Activated T-cell treated with anti-CD3 and anti-CD28 coated beads, Interleukin-2, amount 50 U/mL, for 24 hours (primary cell): ENCODE measurements around the gene HIVEP1.

Source experiments
- DNase-seq: peaks from one replicate; pipeline ENCODE4 v3.0.0-alpha.2; 2020
- H3K27ac Mint-ChIP-seq: 2 replicates; pipeline ENCODE4 v1.8.0; 2020; ENCODE audit warnings: mild to moderate bottlenecking, mixed read lengths
- H3K27me3 Mint-ChIP-seq: 2 replicates; pipeline ENCODE4 v1.8.0; 2020; ENCODE audit warnings: mixed read lengths
- H3K36me3 Mint-ChIP-seq: 2 replicates; pipeline ENCODE4 v1.8.0; 2020; ENCODE audit warnings: low read depth, mixed read lengths
- H3K4me1 Mint-ChIP-seq: 2 replicates; pipeline ENCODE4 v1.8.0; 2020; ENCODE audit warnings: low read depth, mixed read lengths
- H3K4me3 Mint-ChIP-seq: 2 replicates; pipeline ENCODE4 v1.8.0; 2020; ENCODE audit warnings: mild to moderate bottlenecking, moderate library complexity, mixed read lengths
- H3K9me3 Mint-ChIP-seq: 2 replicates; pipeline ENCODE4 v1.8.0; 2020; ENCODE audit warnings: mixed read lengths

The HIVEP1 gene

DNA sequence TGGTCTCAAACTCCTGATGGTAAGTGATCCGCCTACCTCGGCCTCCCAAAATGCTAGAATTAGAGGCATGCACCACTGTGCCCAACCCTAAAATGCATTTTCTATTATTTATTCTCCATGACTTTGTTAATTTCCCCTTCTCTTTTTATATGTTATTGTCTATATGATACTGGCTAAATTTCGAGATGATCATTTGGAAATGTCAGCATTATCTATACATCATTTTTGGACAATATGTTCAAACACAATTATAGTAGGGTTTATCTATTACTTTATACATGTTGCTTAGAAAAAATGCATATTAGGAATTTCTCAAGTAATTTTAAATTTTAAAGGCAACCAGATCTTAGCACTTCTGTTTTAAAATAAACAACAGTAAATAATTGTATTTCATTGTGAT lies 34.4 kb upstream of the HIVEP1 start:
- Mint-ChIP-seq H3K4me3 (no peak overlapping the region), H3K36me3 (no peaks in the 10 kb centered on the region), H3K27ac (no peak overlapping the region), H3K4me1 (peaks cover 26% of the 10 kb centered on the region), H3K27me3 (no peaks in the 10 kb centered on the region), H3K9me3 (no peaks in the 10 kb centered on the region)
- no peak for DNase-seq

DNA sequence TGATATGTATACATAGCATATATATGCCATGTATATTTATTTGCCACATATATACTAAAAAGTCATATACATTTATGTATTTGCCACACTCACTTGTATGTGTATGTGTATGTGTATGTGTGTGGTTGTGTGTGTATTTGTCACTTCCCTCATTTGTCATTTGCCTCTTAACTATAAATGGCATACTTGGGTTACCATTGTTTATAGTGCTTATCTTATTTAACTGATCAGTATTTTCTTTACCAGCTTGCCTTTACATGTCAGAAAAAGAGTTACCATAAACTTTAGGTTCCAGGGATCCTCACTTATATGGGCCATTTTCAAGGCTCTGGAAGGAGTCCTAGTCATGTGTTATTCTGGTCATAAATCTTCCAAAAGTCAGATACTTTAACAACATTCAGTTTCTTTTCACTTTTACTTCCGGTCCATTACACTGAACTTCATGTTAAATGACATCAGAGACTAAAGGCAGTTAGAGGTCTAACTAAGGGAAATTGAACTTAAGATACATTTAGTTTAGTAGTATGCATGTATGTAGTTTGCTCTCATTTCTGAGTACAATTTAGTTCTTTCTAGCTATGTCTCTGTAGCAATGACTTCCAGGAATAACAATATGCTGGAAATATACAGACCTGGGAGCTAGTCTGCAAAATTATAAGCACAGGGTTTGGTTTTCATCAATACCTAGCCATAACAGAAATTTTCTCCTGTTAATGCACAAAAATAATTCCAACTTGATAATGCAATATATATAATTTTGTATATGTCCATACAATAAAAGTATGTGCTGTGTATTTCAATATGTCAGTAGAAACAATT lies 33.7 kb upstream of the HIVEP1 start:
- Mint-ChIP-seq H3K27me3 (no peaks in the 10 kb centered on the region), H3K4me3 (no peak overlapping the region), H3K9me3 (no peaks in the 10 kb centered on the region), H3K27ac (peak overlapping the region; percentile 69), H3K4me1 (peaks cover 29% of the 10 kb centered on the region), H3K36me3 (no peaks in the 10 kb centered on the region)
- DNase-seq = no peak

DNA sequence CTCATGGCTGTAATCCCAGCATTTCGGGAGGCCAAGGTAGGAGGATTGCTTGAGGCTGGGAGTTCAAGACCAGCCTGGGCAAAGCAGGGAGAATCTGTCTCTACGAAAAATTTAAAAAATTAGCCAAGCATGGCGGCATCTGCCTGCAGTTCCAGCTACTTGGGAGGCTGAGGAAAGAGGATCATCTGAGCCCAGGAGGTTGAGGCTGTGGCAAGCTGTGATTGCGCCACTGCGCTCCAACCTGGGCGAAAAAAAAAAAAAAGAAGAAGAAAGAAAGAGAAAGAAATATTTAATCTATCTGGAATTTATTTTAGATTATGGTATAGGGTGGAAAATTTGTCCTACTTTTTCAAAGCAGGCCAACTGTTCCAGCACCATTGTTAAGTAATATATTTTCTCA lies 32.2 kb upstream of the HIVEP1 start:
- no peak for DNase-seq

DNA sequence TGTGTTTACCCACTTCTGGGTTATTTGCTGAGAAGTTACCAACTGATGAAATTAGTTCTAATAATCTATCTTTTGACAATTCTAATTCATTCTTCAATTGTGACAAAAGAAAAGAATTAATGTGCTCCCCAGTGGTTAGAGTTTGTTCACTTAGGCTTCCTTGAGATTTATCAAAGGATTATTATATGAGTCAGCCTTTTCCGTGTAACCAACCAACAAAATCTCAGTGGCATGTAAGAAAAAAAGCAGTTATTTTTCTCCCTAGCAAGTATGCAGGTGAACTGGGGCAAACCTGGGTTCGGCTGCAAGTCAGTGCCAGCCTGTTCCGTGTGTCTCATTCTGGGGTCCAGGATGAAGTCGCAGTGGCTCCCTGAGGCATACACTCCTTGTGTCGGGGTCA lies 28.8 kb upstream of the HIVEP1 start:
- H3K36me3 Mint-ChIP-seq = no peaks in the 10 kb centered on the region
- no peaks in the 10 kb centered on the region for H3K27me3 Mint-ChIP-seq
- peaks cover 9% of the 10 kb centered on the region for H3K4me1 Mint-ChIP-seq
- no peak overlapping the region for H3K4me3 Mint-ChIP-seq
- no peaks in the 10 kb centered on the region for H3K9me3 Mint-ChIP-seq
- no peak for DNase-seq
- no peak overlapping the region for H3K27ac Mint-ChIP-seq

More for the DNA sequence above, 32.2 kb upstream of the HIVEP1 start:
- H3K9me3 Mint-ChIP-seq = no peaks in the 10 kb centered on the region
- no peak overlapping the region for H3K27ac Mint-ChIP-seq
- H3K4me1 Mint-ChIP-seq = peaks cover 30% of the 10 kb centered on the region
- H3K4me3 Mint-ChIP-seq = no peak overlapping the region
- no peaks in the 10 kb centered on the region for H3K27me3 Mint-ChIP-seq
- H3K36me3 Mint-ChIP-seq = no peaks in the 10 kb centered on the region

DNA sequence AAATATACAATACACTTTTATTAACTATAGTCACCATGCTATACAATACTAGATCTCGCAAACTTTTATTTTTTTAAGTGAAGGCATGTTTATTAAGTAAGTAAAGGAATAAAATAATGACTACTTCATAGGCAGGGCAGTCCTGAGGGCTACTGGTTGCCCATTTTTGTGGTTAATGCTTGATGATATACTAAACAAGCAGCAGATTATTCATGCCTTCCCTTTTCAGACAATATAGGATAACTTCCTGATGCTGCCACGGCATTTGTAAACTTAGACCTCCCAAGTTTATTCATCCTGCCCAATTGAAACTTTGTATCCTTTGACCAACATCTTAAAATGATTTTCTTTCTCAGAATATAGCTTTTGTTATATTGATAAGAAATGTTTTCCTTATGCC lies 24.7 kb upstream of the HIVEP1 start:
- H3K9me3 Mint-ChIP-seq = no peaks in the 10 kb centered on the region
- H3K4me3 Mint-ChIP-seq = no peak overlapping the region
- no peak overlapping the region for H3K27ac Mint-ChIP-seq
- no peaks in the 10 kb centered on the region for H3K27me3 Mint-ChIP-seq
- no peak for DNase-seq
- H3K4me1 Mint-ChIP-seq = peaks cover 9% of the 10 kb centered on the region
- no peaks in the 10 kb centered on the region for H3K36me3 Mint-ChIP-seq

DNA sequence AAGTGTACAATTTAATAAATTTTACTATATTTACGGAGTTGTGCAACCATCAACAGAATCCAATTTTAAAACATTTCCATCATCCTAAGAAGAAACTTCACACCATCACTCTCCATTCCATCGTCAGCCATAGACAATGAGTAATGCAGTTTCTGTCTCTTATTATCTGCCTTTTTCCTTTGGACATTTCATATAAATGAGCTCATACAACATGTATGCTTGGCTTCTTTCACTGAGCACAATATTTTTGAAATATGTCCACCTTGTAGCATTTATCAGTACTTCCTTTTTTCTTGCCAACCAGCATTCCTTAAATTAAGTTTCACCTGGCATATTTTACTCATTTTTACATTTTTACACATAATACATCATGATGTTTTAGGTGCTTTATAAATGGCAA lies 22.7 kb upstream of the HIVEP1 start:
- no peaks in the 10 kb centered on the region for H3K27me3 Mint-ChIP-seq
- no peak overlapping the region for H3K27ac Mint-ChIP-seq
- H3K9me3 Mint-ChIP-seq = no peaks in the 10 kb centered on the region
- no peak for DNase-seq
- H3K4me3 Mint-ChIP-seq = no peak overlapping the region
- peaks cover 3% of the 10 kb centered on the region for H3K4me1 Mint-ChIP-seq
- no peaks in the 10 kb centered on the region for H3K36me3 Mint-ChIP-seq

DNA sequence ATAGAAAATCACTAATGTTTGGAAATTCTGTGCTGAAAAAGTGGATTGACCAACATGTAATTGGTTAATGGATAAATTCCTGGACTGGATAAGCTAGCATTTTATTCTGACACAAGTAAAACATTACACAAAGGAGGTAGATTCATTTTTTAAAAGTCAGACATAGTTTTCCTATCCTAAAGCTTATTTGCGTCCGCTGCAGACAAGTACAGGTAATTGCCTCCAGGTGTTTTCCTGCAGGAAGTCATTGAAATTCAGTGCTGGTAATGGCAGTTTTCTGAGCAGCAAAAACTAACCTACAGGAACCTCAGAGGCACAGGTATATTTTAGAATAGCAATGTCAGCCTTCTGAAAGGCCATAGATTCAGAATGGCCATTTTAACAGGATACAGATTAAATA lies 20.0 kb upstream of the HIVEP1 start:
- no peaks in the 10 kb centered on the region for H3K36me3 Mint-ChIP-seq
- no peak overlapping the region for H3K4me3 Mint-ChIP-seq
- H3K4me1 Mint-ChIP-seq = peaks cover 8% of the 10 kb centered on the region
- no peak overlapping the region for H3K27ac Mint-ChIP-seq
- H3K27me3 Mint-ChIP-seq = no peaks in the 10 kb centered on the region
- H3K9me3 Mint-ChIP-seq = no peaks in the 10 kb centered on the region
- no peak for DNase-seq

DNA sequence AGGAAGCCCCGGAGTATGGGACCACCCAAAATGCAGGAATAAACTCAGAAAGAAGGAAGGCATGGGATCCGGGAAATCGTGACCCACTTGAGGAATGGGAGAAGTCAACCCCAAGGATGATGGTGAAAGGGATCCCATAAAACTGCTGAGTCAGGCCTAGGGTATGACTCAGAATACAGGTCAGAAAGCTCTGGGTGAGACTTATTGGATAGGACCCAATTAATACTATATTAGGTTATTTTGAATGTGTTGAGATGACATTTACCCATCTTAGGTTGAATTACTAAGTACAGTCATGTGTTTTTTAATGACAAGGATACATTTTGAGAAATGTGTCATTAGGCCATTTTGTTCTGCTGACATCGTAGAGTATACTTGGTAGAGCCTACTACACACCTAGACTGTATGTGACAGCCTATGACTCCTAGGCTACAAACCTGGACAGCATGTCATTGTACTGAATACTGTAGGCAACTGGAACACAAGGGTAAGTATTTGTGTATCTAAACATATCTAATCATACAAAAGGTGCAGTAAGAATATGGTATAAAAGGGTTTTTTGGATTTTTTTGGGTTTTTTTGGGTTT lies 17.1 kb upstream of the HIVEP1 start:
- Mint-ChIP-seq H3K27ac (no peak overlapping the region), H3K27me3 (no peaks in the 10 kb centered on the region), H3K36me3 (no peaks in the 10 kb centered on the region), H3K4me1 (peaks cover 5% of the 10 kb centered on the region), H3K9me3 (no peaks in the 10 kb centered on the region), H3K4me3 (no peak overlapping the region)
- no peak for DNase-seq

DNA sequence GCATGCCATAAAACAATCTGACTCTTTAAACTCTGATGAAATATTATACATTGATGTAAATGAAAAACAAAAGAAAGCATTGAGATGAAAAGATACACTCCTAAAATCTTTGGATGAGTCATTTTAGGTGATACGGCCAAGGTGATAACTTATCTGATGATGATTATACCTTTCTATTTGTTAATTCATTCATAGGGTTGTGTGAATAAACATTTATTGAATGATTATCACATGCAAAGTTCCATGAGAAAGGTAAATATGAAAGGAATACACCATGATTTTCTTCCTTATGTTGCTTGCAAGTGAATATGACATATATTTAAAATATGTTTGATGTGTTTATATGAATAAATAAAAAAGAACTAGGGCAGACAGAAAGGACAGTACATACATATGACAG lies 15.4 kb upstream of the HIVEP1 start:
- Mint-ChIP-seq H3K9me3 (no peaks in the 10 kb centered on the region), H3K4me1 (peaks cover 18% of the 10 kb centered on the region), H3K4me3 (no peak overlapping the region), H3K27me3 (no peaks in the 10 kb centered on the region), H3K27ac (no peak overlapping the region), H3K36me3 (no peaks in the 10 kb centered on the region)
- no peak for DNase-seq

DNA sequence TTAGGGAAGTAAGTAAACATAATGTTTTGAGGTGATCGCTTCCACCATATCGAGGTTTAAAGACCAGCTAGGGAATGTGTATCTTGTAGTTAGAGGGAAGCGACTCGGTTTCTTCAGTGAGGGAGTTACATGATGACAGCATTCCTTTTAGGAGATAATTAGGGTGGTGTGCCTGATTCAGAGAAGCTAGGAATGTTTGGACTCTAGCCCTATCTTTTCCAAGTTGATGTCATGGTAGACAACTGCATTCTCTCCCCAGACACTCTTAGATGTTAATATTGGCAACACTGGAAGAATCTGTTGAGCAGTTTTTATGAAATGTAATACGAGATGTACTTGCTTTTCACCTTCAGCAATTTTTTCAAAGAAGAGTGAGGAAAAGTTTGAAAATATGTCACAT lies 12.9 kb upstream of the HIVEP1 start:
- Mint-ChIP-seq H3K4me1 (peaks cover 19% of the 10 kb centered on the region), H3K9me3 (no peaks in the 10 kb centered on the region), H3K27me3 (no peaks in the 10 kb centered on the region), H3K36me3 (no peaks in the 10 kb centered on the region), H3K27ac (no peak overlapping the region), H3K4me3 (no peak overlapping the region)
- no peak for DNase-seq

DNA sequence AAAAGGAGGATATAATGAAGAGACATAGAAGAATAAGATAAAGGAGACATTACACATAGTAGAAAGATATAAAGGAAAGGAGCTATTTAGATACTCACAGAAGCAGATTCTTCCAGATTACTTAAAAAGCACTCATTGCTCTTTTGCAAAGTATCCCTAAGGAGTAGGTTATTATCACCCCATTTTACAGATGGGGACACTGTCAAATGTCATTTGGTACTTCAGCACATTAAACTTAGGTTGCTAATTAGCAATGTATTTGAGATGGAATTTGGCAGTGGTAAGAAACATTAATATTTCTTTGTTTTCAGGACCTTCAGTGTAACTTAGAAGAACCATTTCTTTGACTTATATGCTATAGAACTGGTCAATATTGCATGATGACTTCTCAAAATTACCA lies 11.9 kb upstream of the HIVEP1 start:
- peaks cover 19% of the 10 kb centered on the region for H3K4me1 Mint-ChIP-seq
- no peak overlapping the region for H3K27ac Mint-ChIP-seq
- DNase-seq = no peak
- no peaks in the 10 kb centered on the region for H3K9me3 Mint-ChIP-seq
- no peaks in the 10 kb centered on the region for H3K27me3 Mint-ChIP-seq
- H3K36me3 Mint-ChIP-seq = no peaks in the 10 kb centered on the region
- H3K4me3 Mint-ChIP-seq = no peak overlapping the region

DNA sequence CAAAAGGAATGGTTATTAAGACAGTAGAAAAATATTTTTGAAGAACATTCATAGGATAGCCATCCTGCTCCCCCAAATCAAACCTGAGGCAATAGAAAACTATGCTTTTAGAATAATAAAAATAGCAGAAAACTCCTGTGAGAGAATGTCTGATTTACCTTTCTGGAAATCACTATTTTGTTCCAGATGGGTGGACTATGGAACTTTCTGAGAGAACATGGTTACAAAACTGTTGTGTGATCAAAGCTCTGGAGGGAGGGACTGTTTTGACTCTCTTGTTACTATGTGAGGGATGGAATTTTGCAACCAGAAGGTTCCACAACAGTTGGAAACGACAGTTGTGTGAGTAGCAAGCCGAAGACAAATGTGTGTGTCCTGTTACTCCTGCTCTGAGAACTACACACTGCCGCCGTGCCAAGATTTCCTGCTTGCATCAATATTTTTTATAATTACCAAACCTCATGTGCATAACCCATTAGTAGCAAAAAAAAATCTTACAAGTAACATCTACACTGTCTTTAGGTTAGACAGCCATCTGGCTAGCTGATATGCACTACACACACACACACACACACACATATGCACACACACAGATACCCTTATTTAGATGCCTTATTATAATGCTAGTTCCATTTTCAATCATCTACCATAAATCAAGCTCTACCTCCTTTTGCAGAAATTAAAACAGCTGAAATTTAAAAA lies 11.0 kb upstream of the HIVEP1 start:
- no peak overlapping the region for H3K27ac Mint-ChIP-seq
- no peak overlapping the region for H3K4me3 Mint-ChIP-seq
- no peak for DNase-seq

DNA sequence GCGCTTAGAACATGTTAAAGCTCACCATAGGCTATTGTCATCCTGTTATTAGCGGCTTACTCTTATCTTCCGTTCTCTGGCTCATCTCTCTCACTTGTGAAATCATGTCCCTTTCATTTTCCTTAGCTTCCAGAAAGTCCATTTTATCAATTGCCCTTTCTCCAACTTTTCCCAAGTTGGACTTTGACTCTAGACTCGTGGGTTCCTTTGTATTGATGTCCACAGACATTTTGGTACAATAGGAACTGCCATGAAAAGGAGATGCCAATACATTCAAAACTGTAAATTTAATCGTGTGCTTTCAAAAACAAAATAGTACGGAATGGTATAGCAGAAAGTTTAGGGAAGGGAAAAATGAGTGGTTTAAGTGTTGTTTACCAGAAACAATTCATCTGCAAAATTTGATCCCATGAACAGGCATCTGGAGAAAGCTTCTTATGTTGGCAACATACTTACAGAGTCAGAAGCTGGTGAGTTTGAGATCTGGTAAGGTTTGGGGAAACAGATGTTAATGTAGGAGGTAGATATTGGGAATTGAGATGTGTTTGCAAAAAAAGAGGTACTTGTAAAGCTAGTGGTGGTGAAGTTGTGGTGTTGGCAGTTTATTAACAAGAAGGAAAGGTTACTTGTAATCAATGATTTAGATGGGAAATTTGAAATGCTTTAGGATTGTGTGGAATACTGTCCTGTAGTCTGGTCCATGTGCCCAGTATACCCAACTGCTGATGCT lies 10.2 kb upstream of the HIVEP1 start:
- H3K27me3 Mint-ChIP-seq = no peaks in the 10 kb centered on the region
- no peak overlapping the region for H3K27ac Mint-ChIP-seq
- peaks cover 14% of the 10 kb centered on the region for H3K4me1 Mint-ChIP-seq
- no peaks in the 10 kb centered on the region for H3K36me3 Mint-ChIP-seq
- DNase-seq = no peak
- H3K4me3 Mint-ChIP-seq = no peak overlapping the region
- no peaks in the 10 kb centered on the region for H3K9me3 Mint-ChIP-seq

More for the DNA sequence above, 11.0 kb upstream of the HIVEP1 start:
- Mint-ChIP-seq H3K36me3 (no peaks in the 10 kb centered on the region), H3K9me3 (no peaks in the 10 kb centered on the region), H3K4me1 (peaks cover 19% of the 10 kb centered on the region), H3K27me3 (no peaks in the 10 kb centered on the region)

DNA sequence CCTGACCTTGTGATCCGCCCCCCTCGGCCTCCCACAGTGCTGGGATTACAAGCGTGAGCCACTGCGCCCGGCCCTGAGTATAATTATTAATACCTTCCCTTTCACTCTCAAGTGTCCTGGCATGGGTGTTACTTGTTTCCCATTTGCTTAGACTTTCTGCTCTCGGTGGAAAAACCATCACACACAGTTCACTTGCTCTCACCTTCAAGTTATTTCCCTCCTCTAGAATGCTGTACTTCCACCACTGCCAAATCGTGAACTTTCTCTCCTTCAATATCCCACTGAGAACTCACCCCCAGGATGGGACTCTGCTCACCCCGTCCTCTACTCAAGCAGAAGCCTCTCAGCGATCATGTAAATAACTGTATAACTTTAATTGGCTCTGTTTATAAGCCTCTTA lies 4.6 kb upstream of the HIVEP1 start:
- no peak overlapping the region for H3K4me3 Mint-ChIP-seq
- peaks cover 18% of the 10 kb centered on the region for H3K36me3 Mint-ChIP-seq
- no peaks in the 10 kb centered on the region for H3K27me3 Mint-ChIP-seq
- DNase-seq = no peak
- H3K27ac Mint-ChIP-seq = no peak overlapping the region
- peaks cover 26% of the 10 kb centered on the region for H3K4me1 Mint-ChIP-seq
- H3K9me3 Mint-ChIP-seq = no peaks in the 10 kb centered on the region
